OCI-LY7 (cell line): Measurements from ENCODE around the gene PARP16.
"Not testable (repeated sequence)": the region's sequence is repeated elsewhere in the genome, so short reads cannot be mapped to it uniquely, and the experiment has no call there.

Source experiments
- EZH2phosphoT487 ChIP-seq: fragments of 200-600 bp; sonication (generic); IDR thresholded peaks from 2 replicates; pipeline ENCODE4 v1.6.1; 2018; ENCODE audit warnings: low read depth, borderline replicate concordance, mild to moderate bottlenecking, mixed run types, antibody characterized with exemption, low read length, moderate library complexity, mixed read lengths
- TF ChIP-seq, protein P1 (sequence below): fragments of 200-600 bp; sonication (generic); conservative IDR thresholded peaks from 2 replicates; pipeline ENCODE4 v1.5.1; 2014; ENCODE audit warnings: mild to moderate bottlenecking, antibody characterized with exemption, low read length, moderate library complexity, mixed read lengths

DNA sequence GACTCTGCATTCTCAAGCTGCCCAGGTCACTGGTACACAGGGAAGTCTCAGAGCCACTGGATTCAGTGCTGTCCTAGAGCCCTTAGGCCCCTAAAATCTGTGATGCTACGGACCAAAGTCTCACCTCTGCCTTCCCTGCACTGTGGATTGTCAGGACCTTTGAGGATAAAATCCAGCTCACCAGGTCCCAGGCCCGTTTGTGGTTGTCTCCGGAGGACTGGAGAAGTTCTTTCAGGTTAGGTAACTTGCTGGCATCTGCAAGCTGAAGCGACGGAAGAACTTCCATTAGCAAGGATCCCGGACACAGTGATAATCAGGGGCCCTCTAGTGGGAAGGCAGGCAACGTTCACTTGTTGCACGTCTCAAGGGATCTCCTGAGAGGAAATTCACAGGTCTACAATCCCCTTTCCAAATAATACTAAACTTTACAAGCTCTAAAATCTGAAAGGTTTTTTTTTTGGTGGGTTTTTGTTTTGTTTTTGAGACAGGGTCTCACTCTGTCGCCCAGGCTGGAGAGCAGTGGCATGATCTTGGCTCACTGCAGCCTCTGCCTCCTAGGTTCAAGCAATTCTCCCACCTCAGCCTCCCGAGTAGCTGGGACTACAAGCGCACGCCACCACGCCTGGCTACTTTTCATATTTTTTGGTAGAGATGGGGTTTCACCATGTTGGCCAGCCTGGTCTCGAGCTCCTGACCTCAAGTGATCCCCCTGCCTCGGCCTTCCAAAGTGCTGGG is 15.7 kb downstream of the PARP16 start:
- not testable (repeated sequence) for TF ChIP-seq EZH2phosphoT487
- TF ChIP-seq, protein P1, sequence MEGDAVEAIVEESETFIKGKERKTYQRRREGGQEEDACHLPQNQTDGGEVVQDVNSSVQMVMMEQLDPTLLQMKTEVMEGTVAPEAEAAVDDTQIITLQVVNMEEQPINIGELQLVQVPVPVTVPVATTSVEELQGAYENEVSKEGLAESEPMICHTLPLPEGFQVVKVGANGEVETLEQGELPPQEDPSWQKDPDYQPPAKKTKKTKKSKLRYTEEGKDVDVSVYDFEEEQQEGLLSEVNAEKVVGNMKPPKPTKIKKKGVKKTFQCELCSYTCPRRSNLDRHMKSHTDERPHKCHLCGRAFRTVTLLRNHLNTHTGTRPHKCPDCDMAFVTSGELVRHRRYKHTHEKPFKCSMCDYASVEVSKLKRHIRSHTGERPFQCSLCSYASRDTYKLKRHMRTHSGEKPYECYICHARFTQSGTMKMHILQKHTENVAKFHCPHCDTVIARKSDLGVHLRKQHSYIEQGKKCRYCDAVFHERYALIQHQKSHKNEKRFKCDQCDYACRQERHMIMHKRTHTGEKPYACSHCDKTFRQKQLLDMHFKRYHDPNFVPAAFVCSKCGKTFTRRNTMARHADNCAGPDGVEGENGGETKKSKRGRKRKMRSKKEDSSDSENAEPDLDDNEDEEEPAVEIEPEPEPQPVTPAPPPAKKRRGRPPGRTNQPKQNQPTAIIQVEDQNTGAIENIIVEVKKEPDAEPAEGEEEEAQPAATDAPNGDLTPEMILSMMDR = peak; percentile 72
